ENCODE results near the gene LRP2BP.
A peak's percentile ranks its signal among the peaks of the same experiment; 100 is the strongest.

Gene LRP2BP

DNA sequence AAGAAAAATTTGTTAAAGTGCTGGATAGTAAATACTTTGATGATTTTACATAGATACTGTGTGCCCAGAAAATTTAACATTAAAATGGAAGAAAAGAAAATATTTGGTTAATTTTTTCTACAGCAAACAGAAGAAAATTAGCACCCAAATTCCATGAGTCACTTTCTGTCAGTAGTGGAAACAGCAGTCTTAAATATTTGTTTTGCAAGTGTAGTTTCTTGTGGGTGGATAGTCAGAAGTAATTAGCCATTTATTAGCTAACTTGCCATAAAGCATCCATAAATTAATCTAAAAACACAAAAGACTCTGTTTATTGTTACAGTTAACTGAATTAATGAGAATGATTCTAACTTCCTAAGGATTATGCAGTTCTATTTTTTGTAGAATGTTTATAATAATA is 39.7 kb upstream of the LRP2BP start:
- Histone ChIP-seq H4K91ac (ENCODE audit: low read length) (no peak overlapping the region), H2BK15ac (ENCODE audit: low read depth, poor library complexity, severe bottlenecking) (no peak overlapping the region), H3K18ac (ENCODE audit: low read depth in 1 of 2, low read length in 2 of 2) (no peak overlapping the region), H3K4ac (ENCODE audit: low read depth in 1 of 2, low read length in 2 of 2) (no peak overlapping the region), H2BK120ac (ENCODE audit: low read depth, low read length) (no peak overlapping the region), H3K4me1 (ENCODE audit: control insufficient read depth, insufficient read depth, low read depth, low read length) (no peaks in the 10 kb centered on the region), H3K27me3 (ENCODE audit: control insufficient read depth in 1 of 2, insufficient read depth in 1 of 2, low read length in 2 of 2) (no peaks in the 10 kb centered on the region), H2BK12ac (ENCODE audit: low read length in 2 of 2) (no peak overlapping the region), H3K14ac (ENCODE audit: low read length in 2 of 2) (no peak overlapping the region), H3K4me2 (ENCODE audit: low read length, poor library complexity, severe bottlenecking) (no peak overlapping the region), H4K8ac (ENCODE audit: low read length) (no peak overlapping the region), H3K4me3 (ENCODE audit: insufficient read depth in 1 of 2, low read depth in 1 of 2, low read length in 2 of 2) (no peak overlapping the region), H3K36me3 (ENCODE audit: control insufficient read depth in 1 of 2, insufficient read depth in 2 of 2, low read depth in 1 of 2, low read length in 2 of 2) (no peaks in the 10 kb centered on the region), H3K9me3 (ENCODE audit: control insufficient read depth, low read length) (no peaks in the 10 kb centered on the region), H2BK5ac (ENCODE audit: low read depth, low read length, poor library complexity, severe bottlenecking) (no peak overlapping the region), H2AFZ (ENCODE audit: low read depth, low read length) (no peak overlapping the region), H3K23ac (ENCODE audit: low read length in 2 of 2) (no peak overlapping the region), H3K9ac (ENCODE audit: low read length) (no peak overlapping the region), H3K27ac (ENCODE audit: low read length, poor library complexity, severe bottlenecking) (no peak overlapping the region), H3K79me1 (replicated peaks; ENCODE audit: low read length, poor library complexity, severe bottlenecking) (no peaks in the 10 kb centered on the region), H2AK5ac (ENCODE audit: low read length, severe bottlenecking) (no peak overlapping the region)
- no peak for DNase-seq

DNA sequence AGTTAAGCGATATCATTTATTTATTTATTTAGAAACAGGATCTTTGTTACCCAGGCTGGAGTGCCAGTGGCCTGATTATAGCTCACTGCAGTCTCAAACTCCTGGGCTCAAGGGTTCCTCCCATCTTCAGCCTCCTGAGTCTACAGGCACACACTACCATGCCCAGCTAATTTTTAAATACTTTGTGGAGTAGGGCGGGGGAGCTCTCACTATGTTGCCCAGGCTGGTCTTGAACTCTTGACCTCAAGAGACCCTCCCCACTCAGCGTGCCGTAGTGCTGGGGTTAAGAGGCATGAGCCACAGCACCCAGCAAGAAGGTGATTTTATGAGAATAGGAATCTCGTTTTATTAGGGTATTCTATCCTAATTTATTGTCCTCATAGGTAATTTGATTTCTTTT is 33.9 kb upstream of the LRP2BP start:
- Histone ChIP-seq H2BK12ac (ENCODE audit: low read length in 2 of 2) (no peak overlapping the region), H2BK5ac (ENCODE audit: low read depth, low read length, poor library complexity, severe bottlenecking) (no peak overlapping the region), H2BK15ac (ENCODE audit: low read depth, poor library complexity, severe bottlenecking) (no peak overlapping the region), H3K27me3 (ENCODE audit: control insufficient read depth in 1 of 2, insufficient read depth in 1 of 2, low read length in 2 of 2) (no peaks in the 10 kb centered on the region), H3K36me3 (ENCODE audit: control insufficient read depth in 1 of 2, insufficient read depth in 2 of 2, low read depth in 1 of 2, low read length in 2 of 2) (no peaks in the 10 kb centered on the region), H4K8ac (ENCODE audit: low read length) (no peak overlapping the region), H2AFZ (ENCODE audit: low read depth, low read length) (no peak overlapping the region), H3K9ac (ENCODE audit: low read length) (no peak overlapping the region), H3K4ac (ENCODE audit: low read depth in 1 of 2, low read length in 2 of 2) (no peak overlapping the region), H3K4me3 (ENCODE audit: insufficient read depth in 1 of 2, low read depth in 1 of 2, low read length in 2 of 2) (no peak overlapping the region), H2BK120ac (ENCODE audit: low read depth, low read length) (no peak overlapping the region), H3K18ac (ENCODE audit: low read depth in 1 of 2, low read length in 2 of 2) (no peak overlapping the region), H3K79me1 (replicated peaks; ENCODE audit: low read length, poor library complexity, severe bottlenecking) (peaks cover 6% of the 10 kb centered on the region), H3K27ac (ENCODE audit: low read length, poor library complexity, severe bottlenecking) (no peak overlapping the region), H3K9me3 (ENCODE audit: control insufficient read depth, low read length) (no peaks in the 10 kb centered on the region), H3K14ac (ENCODE audit: low read length in 2 of 2) (no peak overlapping the region), H3K23ac (ENCODE audit: low read length in 2 of 2) (no peak overlapping the region), H2AK5ac (ENCODE audit: low read length, severe bottlenecking) (no peak overlapping the region), H4K91ac (ENCODE audit: low read length) (no peak overlapping the region), H3K4me1 (ENCODE audit: control insufficient read depth, insufficient read depth, low read depth, low read length) (peaks cover 3% of the 10 kb centered on the region), H3K4me2 (ENCODE audit: low read length, poor library complexity, severe bottlenecking) (no peak overlapping the region)
- DNase-seq = no peak
- no CpG with 5 or more reads among the region's 5 CpGs for WGBS

DNA sequence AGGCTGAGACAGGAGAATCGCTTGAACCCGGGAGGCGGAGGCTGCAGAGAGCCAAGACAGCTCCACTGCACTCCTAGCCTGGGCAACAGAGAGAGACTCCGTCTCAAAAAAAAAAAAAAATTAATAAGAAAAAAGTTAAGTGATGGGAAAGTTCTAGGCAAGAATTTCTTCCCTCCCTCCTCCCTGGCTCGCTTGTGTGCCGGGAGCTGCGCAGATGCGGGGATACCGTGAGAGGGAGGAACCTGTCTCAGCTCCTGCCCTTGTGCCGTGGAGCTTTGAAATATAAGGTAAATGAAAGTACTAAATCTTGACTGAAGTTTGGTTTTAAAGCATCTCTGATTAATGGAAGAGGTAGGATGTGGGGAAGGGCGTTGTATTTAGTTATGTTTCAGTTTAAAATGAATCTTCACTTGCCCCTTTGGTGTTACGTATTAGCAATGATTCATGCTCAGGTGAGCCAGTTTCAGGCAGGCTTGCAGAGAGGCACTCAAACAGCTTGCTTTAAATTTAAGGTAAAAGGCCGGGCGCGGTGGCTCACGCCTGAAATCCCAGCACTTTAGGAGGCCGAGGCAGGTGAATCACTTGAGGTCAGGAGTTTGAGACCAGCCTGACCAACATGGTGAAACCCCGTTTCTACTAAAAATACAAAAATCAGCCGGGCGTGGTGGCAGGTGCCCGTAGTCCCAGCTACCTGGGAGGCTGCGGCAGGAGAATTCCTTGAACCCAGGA is 31.4 kb upstream of the LRP2BP start:
- no peak overlapping the region for H3K14ac ChIP-seq (ENCODE audit: low read length in 2 of 2)
- H4K91ac ChIP-seq (ENCODE audit: low read length) = no peak overlapping the region
- H3K9me3 ChIP-seq (ENCODE audit: control insufficient read depth, low read length) = no peaks in the 10 kb centered on the region
- H4K8ac ChIP-seq (ENCODE audit: low read length) = no peak overlapping the region
- no peak overlapping the region for H3K4me3 ChIP-seq (ENCODE audit: insufficient read depth in 1 of 2, low read depth in 1 of 2, low read length in 2 of 2)
- no peak overlapping the region for H2BK12ac ChIP-seq (ENCODE audit: low read length in 2 of 2)
- H3K4me2 ChIP-seq (ENCODE audit: low read length, poor library complexity, severe bottlenecking) = no peak overlapping the region
- H3K9ac ChIP-seq (ENCODE audit: low read length) = no peak overlapping the region
- no peak overlapping the region for H3K23ac ChIP-seq (ENCODE audit: low read length in 2 of 2)
- no peak overlapping the region for H2AFZ ChIP-seq (ENCODE audit: low read depth, low read length)
- H2AK5ac ChIP-seq (ENCODE audit: low read length, severe bottlenecking) = no peak overlapping the region
- no peak overlapping the region for H2BK120ac ChIP-seq (ENCODE audit: low read depth, low read length)
- no peak overlapping the region for H3K27ac ChIP-seq (ENCODE audit: low read length, poor library complexity, severe bottlenecking)
- peaks cover 5% of the 10 kb centered on the region for H3K4me1 ChIP-seq (ENCODE audit: control insufficient read depth, insufficient read depth, low read depth, low read length)
- no peak overlapping the region for H2BK15ac ChIP-seq (ENCODE audit: low read depth, poor library complexity, severe bottlenecking)
- H3K4ac ChIP-seq (ENCODE audit: low read depth in 1 of 2, low read length in 2 of 2) = no peak overlapping the region
- H3K27me3 ChIP-seq (ENCODE audit: control insufficient read depth in 1 of 2, insufficient read depth in 1 of 2, low read length in 2 of 2) = no peaks in the 10 kb centered on the region
- H3K36me3 ChIP-seq (ENCODE audit: control insufficient read depth in 1 of 2, insufficient read depth in 2 of 2, low read depth in 1 of 2, low read length in 2 of 2) = no peaks in the 10 kb centered on the region
- WGBS = 89% methylated on average over 22 of the region's 22 CpGs
- no peak for DNase-seq
- H3K79me1 ChIP-seq (replicated peaks; ENCODE audit: low read length, poor library complexity, severe bottlenecking) = peaks cover 12% of the 10 kb centered on the region
- H2BK5ac ChIP-seq (ENCODE audit: low read depth, low read length, poor library complexity, severe bottlenecking) = no peak overlapping the region
- H3K18ac ChIP-seq (ENCODE audit: low read depth in 1 of 2, low read length in 2 of 2) = no peak overlapping the region

DNA sequence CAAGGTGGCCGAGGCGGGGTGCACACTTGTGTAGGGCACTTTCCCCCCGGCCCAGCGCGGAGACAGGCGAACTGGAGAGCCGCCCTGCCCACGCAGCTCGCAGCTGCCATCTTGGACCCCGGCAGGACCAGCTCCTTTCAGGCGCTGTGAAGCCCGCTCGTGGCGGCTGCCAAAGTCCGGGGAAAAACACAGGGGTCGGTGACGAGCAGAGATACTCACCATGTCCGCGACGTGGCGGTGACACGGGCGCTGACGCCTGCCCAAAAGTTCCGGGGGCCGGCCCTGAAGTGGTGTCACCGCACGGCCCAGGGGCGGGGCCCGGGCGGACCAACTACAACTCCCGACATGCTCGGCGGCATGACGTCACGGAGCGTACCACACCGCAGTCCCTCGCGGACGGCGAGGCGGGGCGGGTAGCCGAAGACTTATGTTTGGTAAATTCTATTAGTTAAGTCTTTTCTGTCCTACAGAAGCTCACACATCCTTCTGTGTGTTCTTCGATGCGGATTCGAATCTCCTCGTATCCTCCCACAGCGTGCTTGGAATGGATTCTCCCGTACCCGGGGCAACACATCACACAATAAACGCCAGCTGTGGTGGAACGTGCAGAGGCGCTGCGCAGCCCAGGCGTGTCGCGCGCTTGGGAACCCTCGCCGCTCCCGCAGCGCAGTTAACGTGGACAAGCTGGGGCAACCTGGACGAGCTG is 30.1 kb upstream of the LRP2BP start, which contains the start of gene UFSP2:
Gene UFSP2 (minus strand): TSS at position 318 of the 706 bp plus-strand sequence. CDS start 96 bp downstream, at position 222.
- peak within 1 kb of the TSS; percentile 73 for H4K91ac ChIP-seq (ENCODE audit: low read length)
- peak within 1 kb of the TSS; percentile 96 for H3K9ac ChIP-seq (ENCODE audit: low read length)
- no peaks in the 10 kb centered on the region for H3K9me3 ChIP-seq (ENCODE audit: control insufficient read depth, low read length)
- H2BK12ac ChIP-seq (ENCODE audit: low read length in 2 of 2) = peak within 1 kb of the TSS in 1 of 2 experiments; percentile 49
- no peak within 1 kb of the TSS for H2AK5ac ChIP-seq (ENCODE audit: low read length, severe bottlenecking)
- DNase-seq = peak; percentile 92
- H3K27me3 ChIP-seq (ENCODE audit: control insufficient read depth in 1 of 2, insufficient read depth in 1 of 2, low read length in 2 of 2) = no peaks in the 10 kb centered on the region
- H2BK15ac ChIP-seq (ENCODE audit: low read depth, poor library complexity, severe bottlenecking) = peak within 1 kb of the TSS; percentile 50
- peak within 1 kb of the TSS; percentile 74 to 90 for H3K4me3 ChIP-seq (ENCODE audit: insufficient read depth in 1 of 2, low read depth in 1 of 2, low read length in 2 of 2)
- H3K4me2 ChIP-seq (ENCODE audit: low read length, poor library complexity, severe bottlenecking) = peak within 1 kb of the TSS; percentile 83
- H3K27ac ChIP-seq (ENCODE audit: low read length, poor library complexity, severe bottlenecking) = peak within 1 kb of the TSS; percentile 78
- peak within 1 kb of the TSS; percentile 81 for H2BK5ac ChIP-seq (ENCODE audit: low read depth, low read length, poor library complexity, severe bottlenecking)
- peak within 1 kb of the TSS; percentile 23 to 98 for H3K18ac ChIP-seq (ENCODE audit: low read depth in 1 of 2, low read length in 2 of 2)
- peak within 1 kb of the TSS in 1 of 2 experiments; percentile 89 for H3K14ac ChIP-seq (ENCODE audit: low read length in 2 of 2)
- peaks cover 21% of the 10 kb centered on the region for H3K79me1 ChIP-seq (replicated peaks; ENCODE audit: low read length, poor library complexity, severe bottlenecking)
- H2BK120ac ChIP-seq (ENCODE audit: low read depth, low read length) = no peak within 1 kb of the TSS
- under 1% methylated on average over 54 of the region's 66 CpGs for WGBS
- H2AFZ ChIP-seq (ENCODE audit: low read depth, low read length) = peak within 1 kb of the TSS; percentile 98
- peaks cover 6% of the 10 kb centered on the region for H3K4me1 ChIP-seq (ENCODE audit: control insufficient read depth, insufficient read depth, low read depth, low read length)
- H3K36me3 ChIP-seq (ENCODE audit: control insufficient read depth in 1 of 2, insufficient read depth in 2 of 2, low read depth in 1 of 2, low read length in 2 of 2) = peaks cover 0 to 5% of the 10 kb centered on the region in 2 experiments
- peak within 1 kb of the TSS; percentile 28 to 81 for H3K4ac ChIP-seq (ENCODE audit: low read depth in 1 of 2, low read length in 2 of 2)
- H4K8ac ChIP-seq (ENCODE audit: low read length) = no peak within 1 kb of the TSS
- no peak within 1 kb of the TSS for H3K23ac ChIP-seq (ENCODE audit: low read length in 2 of 2)

Measured in mesenchymal stem cell (in vitro differentiated cells and primary cell).